Left hindlimb (tissue), 1 donor: ENCODE measurements around the gene ARPC1B.
"Not testable (repeated sequence)": the region's sequence is repeated elsewhere in the genome, so short reads cannot be mapped to it uniquely, and the experiment has no call there.

Source experiments
- DNase-seq: peaks from one replicate; pipeline ENCODE4 v3.0.0-alpha.2; 2018

Gene ARPC1B

DNA sequence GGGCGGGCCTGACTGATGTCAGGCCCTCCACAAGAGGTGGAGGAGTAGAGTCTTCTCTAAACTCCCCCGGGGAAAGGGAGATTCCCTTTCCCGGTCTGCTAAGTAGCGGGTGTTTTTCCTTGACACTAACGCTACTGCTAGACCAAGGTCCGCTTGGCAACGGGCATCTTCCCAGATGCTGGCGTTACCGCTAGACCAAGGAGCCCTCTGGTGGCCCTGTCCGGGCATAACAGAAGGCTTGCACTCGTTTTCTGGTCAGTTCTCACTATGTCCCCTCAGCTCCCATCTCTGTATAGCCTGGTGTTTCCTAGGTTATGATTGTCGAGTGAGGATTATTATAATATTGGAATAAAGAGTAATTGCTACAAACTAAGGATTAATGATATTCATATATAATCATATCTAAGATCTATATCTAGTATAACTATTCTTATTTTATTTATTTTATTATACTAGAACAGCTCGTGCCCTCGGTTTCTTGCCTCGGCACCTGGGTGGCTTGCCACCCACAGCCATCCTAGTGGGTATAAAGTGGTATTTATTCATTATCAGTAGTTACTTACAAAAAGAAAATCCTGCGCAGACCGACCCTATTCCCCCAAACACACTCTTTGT is 41.1 kb downstream of the ARPC1B start:
- DNase-seq: peak; percentile 61

DNA sequence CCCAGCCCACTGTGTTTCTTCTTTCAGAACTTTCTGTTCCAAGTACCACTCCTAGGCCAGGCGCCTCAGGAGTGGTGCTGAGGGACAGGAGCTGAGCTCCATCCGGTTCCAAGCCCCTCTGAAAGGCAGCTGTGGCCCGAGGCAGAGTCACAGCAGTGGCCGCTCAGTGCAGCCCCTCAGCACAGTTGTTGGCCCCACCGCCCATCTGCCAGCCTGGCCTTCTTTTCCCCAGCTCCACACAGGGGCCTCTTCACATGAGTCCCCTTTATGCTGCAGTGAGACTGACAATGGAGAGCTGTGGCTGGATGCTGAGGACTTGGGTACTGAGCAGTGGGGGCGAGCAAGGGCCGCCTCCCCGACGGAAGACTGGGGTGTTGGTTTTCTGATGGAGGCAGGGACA is 43.7 kb downstream of the ARPC1B start:
- DNase-seq: no peak

DNA sequence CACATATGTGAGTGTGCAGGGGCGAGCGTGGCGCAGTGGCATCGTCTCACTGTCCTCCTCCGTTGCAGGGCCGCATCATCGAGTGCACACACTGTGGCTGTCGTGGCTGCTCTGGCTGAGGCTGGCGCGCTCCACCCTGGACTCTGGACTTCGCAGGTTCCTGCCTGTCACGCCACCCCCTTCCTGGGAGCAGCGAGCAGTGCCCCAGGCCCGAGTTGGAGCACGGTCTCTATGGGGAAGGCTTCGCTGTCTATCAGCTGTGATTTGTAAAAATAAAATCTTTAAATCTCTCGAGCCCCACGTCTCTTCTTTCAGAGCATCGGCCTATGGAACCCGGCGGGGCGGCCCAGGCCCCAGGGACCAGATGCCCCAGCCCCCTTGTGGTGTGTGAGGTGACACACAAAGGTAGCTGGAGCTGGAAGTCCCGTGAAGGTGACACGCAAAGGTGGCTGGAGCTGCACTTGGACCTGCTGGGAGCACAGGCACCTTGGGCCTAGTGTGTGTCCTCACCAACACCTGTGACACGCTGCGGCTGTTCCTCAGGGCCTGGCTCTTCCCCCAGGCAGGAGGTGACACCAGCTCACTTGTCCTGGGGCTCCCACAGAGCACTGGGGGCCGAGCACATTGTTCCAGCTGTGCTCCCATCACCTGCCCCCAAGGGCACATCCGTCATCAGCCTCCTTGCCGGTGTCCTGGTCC is 44.9 kb downstream of the ARPC1B start:
- DNase-seq: no peak

DNA sequence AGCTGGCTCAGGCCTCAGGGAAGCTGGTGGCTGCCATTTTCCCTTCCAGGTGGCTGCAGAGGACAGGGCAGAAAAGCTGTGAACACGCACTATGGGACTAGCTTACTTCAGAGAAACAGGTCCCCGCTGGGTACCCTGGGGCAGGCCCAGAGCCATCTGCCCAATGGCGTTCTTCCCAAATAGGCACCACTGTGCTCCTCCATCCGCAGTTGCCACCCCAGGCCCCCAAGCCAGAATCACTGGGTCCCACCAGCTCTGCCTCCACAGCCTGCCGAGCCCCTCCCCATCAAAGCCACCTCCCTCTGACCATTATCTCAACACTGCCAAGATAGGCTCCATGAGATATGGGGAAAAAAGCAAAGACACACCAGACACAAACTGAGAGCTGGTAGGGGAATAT is 45.7 kb downstream of the ARPC1B start:
- DNase-seq: no peak

GRCh38 chr7:99420986-99421385 is 46.5 kb downstream of the ARPC1B start:
- DNase-seq: no peak

DNA sequence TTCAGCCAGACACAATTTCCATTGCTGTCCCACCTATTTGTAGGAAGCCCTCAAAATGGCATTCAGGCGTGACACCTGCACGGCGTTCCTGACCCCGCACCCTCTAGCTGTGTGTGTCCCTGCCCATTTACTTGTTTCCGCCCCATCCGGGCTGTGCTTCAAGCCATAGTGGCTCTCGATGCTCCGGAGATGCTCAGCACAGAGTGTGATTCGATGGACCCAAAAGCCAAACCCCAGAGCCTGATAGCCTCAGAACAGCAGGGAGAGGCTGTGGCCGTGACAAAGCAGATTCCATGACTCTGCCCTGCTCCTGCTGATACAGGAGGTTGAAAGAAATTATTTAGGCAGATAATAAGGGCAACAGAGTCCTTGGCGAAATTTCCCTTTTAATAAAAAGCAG is 47.7 kb downstream of the ARPC1B start:
- DNase-seq: no peak

DNA sequence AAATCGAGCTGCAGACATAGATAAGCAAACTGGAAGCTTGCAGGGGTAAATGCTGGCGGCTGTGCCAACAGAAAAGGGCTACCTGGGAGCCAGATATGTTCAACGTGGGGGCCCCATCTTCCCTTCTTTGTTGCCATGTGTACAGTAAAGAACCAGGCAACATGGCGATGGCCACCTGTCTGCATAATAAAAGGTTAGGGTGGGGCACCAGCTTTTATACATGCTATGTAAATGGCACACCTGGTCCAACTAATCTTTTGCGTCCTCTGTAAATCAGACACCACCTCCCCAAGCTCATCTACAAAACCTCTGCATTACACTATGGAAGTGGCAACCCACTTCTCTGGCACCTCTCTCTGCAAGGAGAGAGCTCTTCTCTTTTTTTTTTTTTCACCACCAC is 48.1 kb downstream of the ARPC1B start:
- DNase-seq: no peak

DNA sequence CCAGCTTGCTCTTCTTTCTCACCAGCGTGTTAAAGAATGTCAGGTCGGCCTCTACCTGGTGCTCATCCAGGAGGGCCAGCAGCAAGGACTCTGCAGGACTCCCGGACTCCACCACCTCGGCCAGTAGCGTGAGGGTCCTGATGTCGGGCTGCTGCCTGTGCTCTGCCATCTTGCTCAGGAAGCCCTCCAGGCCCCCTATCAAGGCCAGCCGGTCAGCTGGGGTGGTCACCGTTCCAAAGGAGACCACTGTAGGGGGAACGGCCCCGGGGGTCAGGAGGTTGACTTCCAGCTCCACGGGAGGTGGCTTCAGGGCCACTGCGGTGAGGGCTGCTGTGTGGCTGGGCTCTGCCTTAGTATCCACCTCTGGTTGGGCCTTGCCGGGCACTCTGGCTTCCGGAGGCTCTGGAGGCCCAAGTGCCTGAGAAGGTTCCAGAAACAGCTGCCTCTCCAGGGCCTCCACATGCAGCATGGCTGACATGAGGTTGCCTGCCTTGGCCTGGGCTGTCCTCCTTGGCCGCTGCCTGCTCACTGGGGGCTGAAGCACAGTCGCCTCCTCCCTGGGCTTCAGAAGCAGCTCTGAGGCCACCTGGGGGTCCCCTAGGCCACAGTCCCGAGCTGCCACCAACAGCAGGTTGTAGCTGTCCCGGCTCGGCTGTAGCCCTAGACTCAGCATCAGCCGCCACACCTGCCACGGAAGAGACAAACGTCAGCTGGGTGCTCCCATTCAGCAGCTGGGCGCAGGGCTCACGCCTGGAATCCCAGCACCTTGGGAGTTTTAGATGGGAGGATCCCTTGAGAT is 50.6 kb downstream of the ARPC1B start:
- DNase-seq: no peak

GRCh38 chr7:99428972-99429566 is 54.5 kb downstream of the ARPC1B start:
- DNase-seq: no peak

DNA sequence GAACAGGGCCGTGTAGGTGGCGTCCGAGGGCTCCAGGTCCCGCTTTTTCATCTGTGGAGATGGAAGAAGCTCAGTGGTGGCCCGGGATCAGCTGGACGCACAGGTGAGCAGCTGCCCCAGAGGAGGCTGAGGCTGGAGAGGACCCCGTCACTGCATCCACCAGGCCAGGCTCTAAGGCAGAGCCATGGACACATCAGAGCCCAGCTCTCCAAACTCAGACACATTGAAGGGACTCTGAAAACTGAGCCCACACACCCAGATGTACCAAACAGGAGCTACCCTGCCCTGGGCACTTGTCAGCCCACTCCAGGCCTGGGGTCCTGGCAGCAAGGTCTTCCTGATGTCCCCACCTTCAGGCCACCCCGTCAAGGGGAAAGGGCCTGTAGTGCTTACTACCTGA is 55.2 kb downstream of the ARPC1B start:
- DNase-seq: no peak

- not testable (repeated sequence) for DNase-seq
These were observed 57.4 kb downstream of the ARPC1B start for GRCh38 chr7:99431756-99432540.

DNA sequence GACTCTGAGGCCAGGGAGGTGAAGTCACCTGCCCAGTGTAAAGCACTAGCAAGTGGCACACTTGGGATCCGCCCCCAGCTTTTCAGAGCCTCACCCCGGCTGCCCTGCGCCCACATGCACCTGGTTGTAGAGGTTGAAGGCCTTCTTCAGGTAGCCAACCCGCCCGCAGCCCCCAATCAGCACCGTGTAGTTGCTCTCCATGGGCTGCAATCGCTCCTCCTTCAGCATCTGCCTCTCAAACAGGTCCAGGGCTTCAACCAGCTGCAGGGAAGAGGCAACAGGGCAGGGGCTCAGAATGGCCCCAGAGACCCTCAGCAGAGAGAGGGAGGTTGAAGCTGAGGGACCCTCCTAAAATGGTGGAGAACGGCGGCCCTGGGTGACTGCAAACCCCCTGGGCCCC is 58.6 kb downstream of the ARPC1B start:
- DNase-seq: no peak

DNA sequence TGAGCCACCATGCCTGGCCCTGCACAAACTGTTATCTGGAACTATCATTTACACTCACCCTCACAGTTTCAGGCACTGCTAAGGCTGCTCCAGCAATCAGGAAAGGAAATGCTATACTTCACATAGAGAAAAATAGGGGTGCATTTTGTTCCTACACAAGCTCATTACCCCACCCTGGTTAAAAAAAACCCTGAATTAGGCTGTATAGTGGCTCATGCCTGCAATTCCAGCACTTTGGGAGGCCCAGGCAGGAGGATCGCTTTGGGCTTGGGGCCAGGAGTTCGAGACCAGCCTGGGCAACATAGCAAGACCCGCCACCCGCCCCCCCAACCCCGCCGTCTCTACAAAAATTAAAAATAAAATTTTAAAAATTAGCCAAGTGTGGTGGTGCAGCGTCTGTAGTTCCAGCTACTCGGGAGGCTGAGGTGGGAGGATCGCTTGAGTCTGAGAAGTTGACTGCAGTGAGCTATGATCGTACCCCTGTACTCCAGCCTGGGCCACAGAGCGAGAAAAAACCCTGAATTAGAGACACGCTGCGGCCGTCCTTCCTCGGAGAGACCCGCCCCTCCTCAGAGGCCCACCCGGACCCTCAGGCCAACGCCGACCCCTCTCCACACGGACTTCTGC is 63.5 kb downstream of the ARPC1B start:
- no peak for DNase-seq

GRCh38 chr7:99438573-99439480 is 64.3 kb downstream of the ARPC1B start, which contains the start of the genes CPSF4 and PTCD1:
CPSF4 (plus strand) TSS chr7:99438943; CDS start chr7:99439083, 140 bp downstream.
PTCD1 (minus strand) TSS chr7:99438798; CDS start chr7:99435242, 3,556 bp downstream.
- DNase-seq: peak; percentile 96

GRCh38 chr7:99440195-99440594 is 65.7 kb downstream of the ARPC1B start:
- no peak for DNase-seq
